Stimulated activated CD4-positive, alpha-beta T cell treated with anti-CD3 and anti-CD28 coated beads, Interleukin-1b, Interleukin-23, amount 100 ng/mL, for 24 hours (primary cell): Measurements from ENCODE around the gene HLA-DPB1.
A peak's percentile ranks its signal among the peaks of the same experiment; 100 is the strongest.

Experiments used
- DNase-seq, 4 experiments: peaks; one replicate each; pipeline ENCODE4 v3.0.0-alpha.2; 2020; ENCODE audit warnings: low read depth in 4 of 4, low spot score in 1 of 4

HLA-DPB1 gene

GRCh38 chr6:33070909-33071308 lies 4.9 kb upstream of the HLA-DPB1 start:
- no peak for DNase-seq

GRCh38 chr6:33071569-33071968 lies 4.2 kb upstream of the HLA-DPB1 start:
- no peak for DNase-seq

GRCh38 chr6:33072508-33073100 lies 3.2 kb upstream of the HLA-DPB1 start:
- no peak for DNase-seq

- peak in 1 of 4 experiments; percentile 10 for DNase-seq
These were observed 2.3 kb upstream of the HLA-DPB1 start, which contains the start of gene HLA-DPA1 for GRCh38 chr6:33073431-33073871. Gene HLA-DPA1, minus strand, starts transcription at chr6:33073649.

- DNase-seq: no peak
These were observed 602 bp upstream of the HLA-DPB1 start for GRCh38 chr6:33075208-33075567.

- no peak for DNase-seq
These were observed 680 bp downstream of the HLA-DPB1 start for GRCh38 chr6:33076406-33076934.

- DNase-seq: no peak
These were observed 2.1 kb downstream of the HLA-DPB1 start for GRCh38 chr6:33077908-33078307.

GRCh38 chr6:33078442-33078841 lies 2.7 kb downstream of the HLA-DPB1 start:
- no peak for DNase-seq

- DNase-seq: no peak
These were observed 3.2 kb downstream of the HLA-DPB1 start for GRCh38 chr6:33078919-33079521.

GRCh38 chr6:33079580-33079979 lies 3.8 kb downstream of the HLA-DPB1 start:
- DNase-seq: no peak

GRCh38 chr6:33080127-33081089 lies 4.6 kb downstream of the HLA-DPB1 start:
- DNase-seq: no peak

GRCh38 chr6:33081098-33081824 lies 5.5 kb downstream of the HLA-DPB1 start:
- DNase-seq: no peak

GRCh38 chr6:33082702-33083101 lies 6.9 kb downstream of the HLA-DPB1 start:
- DNase-seq: no peak

GRCh38 chr6:33085627-33086026 lies 9.8 kb downstream of the HLA-DPB1 start:
- no peak for DNase-seq

- no peak for DNase-seq
These were observed 12.6 kb downstream of the HLA-DPB1 start for GRCh38 chr6:33088258-33088930.

GRCh38 chr6:33088931-33089620 lies 13.3 kb downstream of the HLA-DPB1 start:
- no peak for DNase-seq

GRCh38 chr6:33091957-33092356 lies 16.2 kb downstream of the HLA-DPB1 start:
- DNase-seq: peak; percentile 18 to 47 (median 25)

GRCh38 chr6:33092385-33092784 lies 16.6 kb downstream of the HLA-DPB1 start:
- no peak for DNase-seq

GRCh38 chr6:33093855-33094254 lies 18.1 kb downstream of the HLA-DPB1 start:
- DNase-seq: no peak

- DNase-seq: no peak
These were observed 19.9 kb downstream of the HLA-DPB1 start for GRCh38 chr6:33095681-33096080.
